Fibroblast of mammary gland (primary cell): ENCODE data around the gene SGIP1.

Experiments
- DNase-seq: peaks from one replicate; pipeline ENCODE4 v3.0.0-alpha.2; 2010; ENCODE audit warnings: low read depth
- H3K4me3 ChIP-seq: 2 replicates; pipeline ENCODE4 v1.5.1; 2011; ENCODE audit warnings: low read depth, mild to moderate bottlenecking, low read length, moderate library complexity; ENCODE audit not compliant: control insufficient read depth
- CTCF ChIP-seq: conservative IDR thresholded peaks from 2 replicates; pipeline ENCODE4 v1.5.1; 2011; ENCODE audit warnings: low read depth, low read length, inconsistent platforms; ENCODE audit not compliant: control insufficient read depth, insufficient read depth

Gene SGIP1

GRCh38 chr1:66505671-66506392 lies 28.1 kb upstream of the SGIP1 start:
- H3K4me3 ChIP-seq = no peak overlapping the region
- DNase-seq = peak; percentile 75
- no peak for TF ChIP-seq CTCF

- TF ChIP-seq CTCF = no peak
- DNase-seq = no peak
- H3K4me3 ChIP-seq = no peak overlapping the region
Observed at GRCh38 chr1:66506393-66506687, 27.6 kb upstream of the SGIP1 start.

GRCh38 chr1:66506991-66507390 lies 27.0 kb upstream of the SGIP1 start:
- no peak overlapping the region for H3K4me3 ChIP-seq
- TF ChIP-seq CTCF = no peak
- DNase-seq = no peak

GRCh38 chr1:66510407-66510806 lies 23.5 kb upstream of the SGIP1 start:
- no peak overlapping the region for H3K4me3 ChIP-seq
- no peak for TF ChIP-seq CTCF
- no peak for DNase-seq

DNA sequence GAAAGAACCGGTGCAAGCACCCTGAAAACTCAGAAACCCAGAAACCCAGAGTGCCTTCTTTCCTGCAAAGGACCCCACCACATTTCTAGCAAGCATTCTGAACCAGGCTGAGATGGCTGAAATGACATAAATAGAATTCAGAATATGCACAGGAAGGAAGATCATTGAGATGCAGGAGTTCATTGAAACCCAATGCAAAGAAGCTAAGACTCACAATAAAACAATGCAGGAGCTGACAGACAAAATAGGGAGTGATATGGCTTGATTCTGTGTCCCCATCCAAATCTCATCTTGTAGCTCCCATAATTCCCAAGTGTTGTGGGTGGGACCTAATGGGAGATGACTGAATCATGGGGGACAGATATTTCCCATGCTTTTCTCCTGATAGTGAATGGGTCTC lies 22.8 kb upstream of the SGIP1 start:
- no peak overlapping the region for H3K4me3 ChIP-seq
- no peak for DNase-seq
- TF ChIP-seq CTCF = no peak

DNA sequence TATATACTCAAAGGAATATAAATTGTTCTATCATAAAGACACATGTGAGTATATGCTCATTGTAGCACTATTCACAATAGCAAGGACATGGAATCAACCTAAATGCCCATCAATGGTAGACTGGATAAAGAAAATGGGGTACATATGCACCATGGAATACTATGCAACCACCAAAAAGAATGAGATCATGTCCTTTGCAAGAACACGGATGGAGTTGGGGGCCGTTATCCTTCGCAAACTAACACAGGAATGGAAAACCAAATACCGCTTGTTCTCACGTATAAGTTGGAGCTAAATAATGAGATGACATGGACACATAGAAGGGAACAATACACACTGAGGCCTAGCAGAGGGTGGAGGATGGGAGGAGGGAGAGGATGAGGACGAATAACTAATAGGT lies 16.0 kb upstream of the SGIP1 start:
- no peak for DNase-seq
- no peak overlapping the region for H3K4me3 ChIP-seq
- TF ChIP-seq CTCF = no peak

GRCh38 chr1:66518654-66519053 lies 15.3 kb upstream of the SGIP1 start:
- no peak for DNase-seq
- TF ChIP-seq CTCF = no peak

More at GRCh38 chr1:66518654-66519053, 15.3 kb upstream of the SGIP1 start:
- no peak overlapping the region for H3K4me3 ChIP-seq
